VCaP (cell line): ENCODE data around the gene PIAS4.
"Not testable (repeated sequence)": the region's sequence is repeated elsewhere in the genome, so short reads cannot be mapped to it uniquely, and the experiment has no call there.

Experiments used
- H3K27ac ChIP-seq: fragments of 450-650 bp; 2 replicates; pipeline ENCODE4 v1.5.1; 2017
- TF ChIP-seq, protein P1 (sequence below): fragments of 450-650 bp; conservative IDR thresholded peaks from 2 replicates; pipeline ENCODE4 v1.5.1; 2017; ENCODE audit warnings: mild to moderate bottlenecking, moderate library complexity

The PIAS4 gene

DNA sequence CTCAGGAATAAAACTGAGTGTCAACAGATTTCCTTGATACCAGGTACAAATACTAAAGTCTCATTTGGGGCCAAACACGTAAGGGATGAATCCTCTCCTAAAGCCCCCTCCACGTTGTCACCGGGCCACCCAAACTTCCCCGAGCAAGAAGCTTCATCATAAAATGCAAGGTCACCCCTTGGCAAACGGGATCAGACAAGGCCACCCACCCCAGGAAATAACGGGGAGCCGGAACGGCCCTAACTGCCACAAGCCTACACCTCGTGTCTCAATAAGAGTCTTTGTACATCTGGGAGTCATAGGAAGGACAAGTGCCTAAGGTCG, 23.0 kb upstream of the PIAS4 start:
- TF ChIP-seq, protein P1, sequence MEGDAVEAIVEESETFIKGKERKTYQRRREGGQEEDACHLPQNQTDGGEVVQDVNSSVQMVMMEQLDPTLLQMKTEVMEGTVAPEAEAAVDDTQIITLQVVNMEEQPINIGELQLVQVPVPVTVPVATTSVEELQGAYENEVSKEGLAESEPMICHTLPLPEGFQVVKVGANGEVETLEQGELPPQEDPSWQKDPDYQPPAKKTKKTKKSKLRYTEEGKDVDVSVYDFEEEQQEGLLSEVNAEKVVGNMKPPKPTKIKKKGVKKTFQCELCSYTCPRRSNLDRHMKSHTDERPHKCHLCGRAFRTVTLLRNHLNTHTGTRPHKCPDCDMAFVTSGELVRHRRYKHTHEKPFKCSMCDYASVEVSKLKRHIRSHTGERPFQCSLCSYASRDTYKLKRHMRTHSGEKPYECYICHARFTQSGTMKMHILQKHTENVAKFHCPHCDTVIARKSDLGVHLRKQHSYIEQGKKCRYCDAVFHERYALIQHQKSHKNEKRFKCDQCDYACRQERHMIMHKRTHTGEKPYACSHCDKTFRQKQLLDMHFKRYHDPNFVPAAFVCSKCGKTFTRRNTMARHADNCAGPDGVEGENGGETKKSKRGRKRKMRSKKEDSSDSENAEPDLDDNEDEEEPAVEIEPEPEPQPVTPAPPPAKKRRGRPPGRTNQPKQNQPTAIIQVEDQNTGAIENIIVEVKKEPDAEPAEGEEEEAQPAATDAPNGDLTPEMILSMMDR: no peak
- H3K27ac ChIP-seq: peak overlapping the region; percentile 84

GRCh38 chr19:3984908-3985642, 22.5 kb upstream of the PIAS4 start, which contains the start of gene EEF2:
Gene EEF2, minus strand, starts transcription at chr19:3985463. Its CDS starts 83 bp downstream, at chr19:3985380.
- TF ChIP-seq, protein P1: no peak
- peak within 1 kb of the TSS; percentile 84 for H3K27ac ChIP-seq

DNA sequence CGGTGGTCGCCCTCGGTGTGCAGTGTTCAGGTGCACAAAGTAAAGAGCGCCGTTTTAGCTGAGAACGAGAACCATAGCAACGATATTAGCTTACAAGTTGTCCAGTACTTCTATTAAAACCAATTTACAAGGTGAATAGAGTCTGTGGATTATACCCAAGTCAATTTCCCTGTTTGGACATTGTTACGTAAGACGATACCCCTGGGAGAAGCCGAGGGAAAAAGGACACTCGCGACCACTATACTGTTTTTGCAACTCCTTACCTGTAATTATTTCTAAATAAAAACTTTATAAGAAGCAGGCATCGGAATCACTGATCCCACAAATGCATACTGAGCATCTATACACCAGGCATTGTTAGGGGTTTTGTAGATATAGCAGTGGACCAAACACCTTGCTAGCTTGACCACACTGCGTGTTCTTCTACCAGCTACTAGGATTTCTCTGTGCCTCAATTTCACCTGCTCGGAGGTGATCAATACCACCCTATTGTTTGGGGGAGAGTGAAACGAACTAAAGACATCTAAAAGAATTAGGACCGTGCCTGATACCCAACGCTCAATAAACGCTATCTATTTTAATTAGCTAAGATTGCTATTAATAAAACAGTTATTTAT, 21.8 kb upstream of the PIAS4 start:
- TF ChIP-seq, protein P1: no peak
- H3K27ac ChIP-seq: peak overlapping the region; percentile 84

DNA sequence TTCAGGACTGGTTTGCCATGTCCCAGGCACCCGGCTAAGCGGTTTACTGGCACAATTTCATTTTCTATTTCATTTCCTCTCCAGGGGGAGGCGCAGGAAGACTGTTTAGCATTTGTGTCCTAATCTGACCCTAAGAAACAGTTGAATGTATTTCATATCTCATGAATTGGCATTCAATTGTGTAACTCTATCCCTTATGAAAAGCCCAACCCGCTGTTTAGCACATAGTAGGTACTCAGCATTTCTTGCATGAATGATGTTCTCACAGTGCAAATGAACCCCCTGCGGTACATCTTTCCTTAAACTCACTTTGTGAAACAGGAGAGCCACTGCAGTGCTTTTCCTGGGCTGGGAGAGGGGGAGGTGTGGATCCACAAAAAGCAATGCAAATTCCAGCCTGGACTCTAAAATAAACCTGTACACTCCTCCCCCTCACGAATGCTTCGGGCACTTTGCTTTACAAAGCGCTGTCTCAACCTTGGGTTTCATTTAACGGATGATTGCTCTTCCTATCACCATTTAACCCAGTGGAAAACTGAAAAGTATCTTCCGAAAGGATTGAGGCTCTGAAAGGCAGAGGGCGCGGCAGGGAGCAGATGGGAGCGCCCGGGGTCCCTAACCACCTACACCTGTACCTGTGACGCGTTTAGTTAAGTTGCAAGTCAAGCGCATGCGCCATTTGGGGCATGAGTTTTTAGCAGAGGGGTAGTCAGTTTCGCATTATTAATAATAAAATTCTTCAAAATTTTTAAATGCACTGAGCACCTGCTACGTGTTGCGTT, 21.1 kb upstream of the PIAS4 start:
- TF ChIP-seq, protein P1: peak; percentile 63
- H3K27ac ChIP-seq: peak overlapping the region; percentile 84

- TF ChIP-seq, protein P1: peak; percentile 88
- peak overlapping the region; percentile 84 for H3K27ac ChIP-seq
Measured at GRCh38 chr19:3987619-3988371, 19.7 kb upstream of the PIAS4 start.

- TF ChIP-seq, protein P1: no peak
- H3K27ac ChIP-seq: no peak overlapping the region
Measured at GRCh38 chr19:3990815-3991117, 16.8 kb upstream of the PIAS4 start.

DNA sequence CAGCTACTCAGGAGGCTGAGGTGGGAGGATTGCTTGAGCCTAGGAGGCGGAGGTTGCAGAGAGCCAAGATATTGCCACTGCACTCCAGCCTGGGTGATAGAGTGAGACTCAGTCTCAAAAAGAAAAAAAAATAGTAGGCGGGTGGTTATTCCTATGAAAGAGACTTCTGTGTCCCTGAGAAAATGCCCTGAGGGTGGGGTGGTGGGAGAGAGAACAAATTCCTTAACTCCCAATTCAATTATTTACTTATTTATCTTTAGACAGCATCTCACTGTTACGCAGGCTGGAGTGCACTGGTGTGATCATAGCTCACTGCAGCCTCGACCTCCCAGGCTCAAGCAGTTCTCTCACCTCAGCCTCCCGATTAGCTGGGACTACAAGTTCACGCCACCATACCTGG, 11.9 kb upstream of the PIAS4 start:
- TF ChIP-seq, protein P1: no peak
- H3K27ac ChIP-seq: no peak overlapping the region

- not testable (repeated sequence) for H3K27ac ChIP-seq
Measured at GRCh38 chr19:3998667-3999412, 8.7 kb upstream of the PIAS4 start.

DNA sequence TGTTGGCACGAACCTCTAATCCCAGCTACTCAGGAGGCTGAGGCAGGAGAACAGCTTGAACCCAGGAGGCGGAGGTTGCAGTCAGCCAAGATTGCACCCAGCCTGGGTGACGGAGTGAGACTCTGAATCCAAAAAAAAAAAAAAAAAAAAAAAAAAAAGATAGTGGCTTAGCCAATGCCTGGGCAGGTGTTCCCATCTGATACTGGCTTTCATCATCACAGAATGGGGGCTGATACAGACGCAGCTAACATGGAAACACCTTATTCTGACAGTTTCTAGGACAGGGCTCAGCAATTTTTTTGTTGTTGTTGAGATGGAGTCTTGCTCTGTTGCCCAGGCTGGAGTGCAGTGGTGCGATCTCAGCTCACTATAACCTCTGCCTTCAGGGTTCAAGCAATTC, 6.7 kb upstream of the PIAS4 start:
- H3K27ac ChIP-seq: not testable (repeated sequence)

DNA sequence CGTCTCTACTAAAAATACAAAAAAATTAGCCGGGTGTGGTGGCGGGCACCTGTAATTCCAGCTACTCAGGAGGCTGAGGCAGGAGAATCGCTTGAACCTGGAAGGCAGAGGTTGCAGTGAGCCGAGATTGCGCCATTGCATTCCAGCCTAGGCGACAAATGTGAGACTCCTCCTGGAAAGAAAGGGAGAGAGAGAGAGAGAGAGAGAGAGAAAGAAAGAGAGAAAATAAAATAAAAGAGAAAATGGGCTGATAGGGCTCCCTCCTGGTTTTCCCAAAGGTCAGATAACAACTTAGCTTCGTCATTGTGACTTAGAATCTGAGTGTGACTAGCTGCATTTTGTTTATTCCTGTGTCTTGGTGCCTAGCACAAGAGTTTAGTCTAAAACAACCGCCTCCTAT, 2.1 kb upstream of the PIAS4 start:
- not testable (repeated sequence) for H3K27ac ChIP-seq
